GM19023 (cell line): ENCODE data around the gene OLFML3.

Experiments used
- ATAC-seq: cut with Tn5 transposase; IDR thresholded peaks from one replicate; pipeline ENCODE4 v1.9.1; 2021; ENCODE audit warnings: mild to moderate bottlenecking, moderate library complexity; ENCODE audit not compliant: unreplicated experiment

Gene OLFML3

GRCh38 chr1:113978863-113979702 is at the start of gene OLFML3:
Gene OLFML3, plus strand, starts transcription at chr1:113979474. Its CDS starts 43 bp downstream, at chr1:113979517.
- no peak for ATAC-seq

DNA sequence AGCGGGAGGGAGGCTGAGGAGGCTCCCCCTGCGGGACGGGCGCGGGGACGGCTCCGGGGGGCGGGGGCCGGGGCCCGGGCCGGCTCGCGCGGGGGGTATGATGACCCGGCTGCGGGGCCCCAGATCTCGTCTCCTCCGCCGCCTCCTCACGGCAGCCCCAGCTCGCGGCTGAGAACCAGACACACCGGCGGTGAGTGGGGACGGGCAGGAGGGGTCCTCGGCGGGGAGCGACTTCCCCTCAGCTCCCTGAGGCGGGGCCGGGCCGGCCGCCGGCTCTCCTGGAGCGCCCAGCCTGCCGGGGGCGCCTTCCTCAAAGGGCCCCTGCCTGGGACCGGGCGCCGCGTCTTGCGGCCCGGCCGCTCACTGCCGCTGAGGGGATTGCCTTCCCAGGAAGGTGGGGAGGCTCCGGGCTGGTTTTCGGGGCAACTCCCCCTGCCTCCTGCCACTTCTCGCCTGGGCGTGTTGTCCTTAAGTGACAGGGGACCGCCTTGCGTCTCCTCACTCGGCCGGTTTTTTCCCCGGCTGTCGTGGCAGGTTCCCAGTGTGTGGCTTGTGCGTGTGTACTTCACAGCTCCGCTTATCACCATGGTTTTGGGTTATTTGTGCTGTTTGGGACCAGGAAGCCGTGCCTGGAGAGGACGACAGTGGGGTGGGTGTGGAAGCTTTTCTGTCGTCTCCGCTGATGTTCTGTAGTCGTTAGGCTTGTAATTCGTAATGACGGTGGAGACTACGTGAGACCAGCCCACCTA is 49.4 kb upstream of the OLFML3 start:
- peak; percentile 39 for ATAC-seq

DNA sequence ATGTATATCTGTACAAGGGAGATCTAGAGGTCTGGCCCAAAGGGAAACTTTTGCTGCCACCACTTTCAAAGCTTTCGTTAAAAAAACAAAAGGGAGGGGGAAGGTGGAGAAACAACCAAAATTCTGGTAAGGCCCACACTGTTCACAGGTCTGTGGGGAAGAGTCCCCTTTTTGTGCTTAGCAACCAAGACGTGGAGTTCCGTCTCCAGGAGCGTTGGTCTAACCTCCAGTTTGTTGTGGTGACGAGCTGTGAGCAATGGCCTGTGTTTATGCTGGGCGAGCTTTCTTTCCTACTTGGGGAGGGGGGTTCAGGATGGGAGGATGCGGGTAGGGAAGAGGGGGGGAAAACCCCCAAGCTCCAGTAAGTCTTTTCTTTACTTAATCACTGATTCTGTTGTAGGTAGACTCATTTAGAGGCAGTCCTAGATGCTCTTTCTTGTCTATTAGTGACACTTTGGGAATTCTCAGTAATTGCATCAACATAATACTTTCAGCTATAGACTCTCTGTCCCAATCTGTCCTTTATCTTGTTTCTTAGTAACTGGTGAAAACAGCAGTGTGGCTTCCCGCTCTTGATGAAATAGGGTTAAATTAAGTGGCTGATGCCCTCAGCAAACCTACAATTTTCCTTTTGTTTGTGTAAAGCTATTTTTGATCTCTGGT is 48.6 kb upstream of the OLFML3 start:
- peak; percentile 28 for ATAC-seq

DNA sequence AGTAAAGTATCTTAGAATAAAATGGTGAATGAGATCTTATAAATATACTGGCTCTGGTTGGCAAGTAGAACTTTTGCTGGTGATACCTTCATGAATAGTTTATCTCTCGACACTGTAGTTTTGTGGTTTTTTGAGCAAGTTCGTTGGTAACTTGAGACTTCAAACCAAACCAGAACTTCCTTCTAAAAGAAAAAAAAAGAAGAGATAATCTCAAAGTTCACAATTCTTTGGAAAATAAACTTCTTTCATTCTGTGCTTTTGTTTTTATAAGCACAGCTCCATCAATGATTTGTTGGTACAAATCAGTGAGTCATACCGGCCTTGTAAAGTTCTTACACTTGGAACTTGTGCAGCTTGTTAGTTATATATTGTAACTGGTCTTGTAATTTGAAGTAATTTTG is 47.8 kb upstream of the OLFML3 start:
- no peak for ATAC-seq

DNA sequence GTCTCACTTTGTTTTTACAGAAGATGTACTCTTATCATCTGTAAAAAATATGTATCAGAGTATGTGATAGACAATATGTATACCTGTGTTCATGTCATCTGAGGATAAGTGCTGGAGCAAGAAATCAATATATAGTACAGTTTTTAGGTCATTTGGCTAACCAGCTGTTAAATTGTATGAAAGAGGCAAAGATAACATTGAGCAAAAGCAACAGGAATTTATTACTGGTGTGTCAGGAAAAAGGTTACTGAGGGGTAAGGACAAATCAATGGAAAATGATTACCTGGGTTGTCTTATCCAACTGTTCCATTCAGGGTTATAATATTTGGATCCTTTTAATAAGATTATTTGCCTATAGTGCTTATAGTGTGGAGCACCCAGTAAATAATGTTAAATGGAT is 45.3 kb upstream of the OLFML3 start:
- ATAC-seq, result no peak

- no peak for ATAC-seq
Observed at GRCh38 chr1:113934511-113935055, 44.7 kb upstream of the OLFML3 start.

GRCh38 chr1:113935176-113935575 is 44.1 kb upstream of the OLFML3 start:
- ATAC-seq, result no peak

DNA sequence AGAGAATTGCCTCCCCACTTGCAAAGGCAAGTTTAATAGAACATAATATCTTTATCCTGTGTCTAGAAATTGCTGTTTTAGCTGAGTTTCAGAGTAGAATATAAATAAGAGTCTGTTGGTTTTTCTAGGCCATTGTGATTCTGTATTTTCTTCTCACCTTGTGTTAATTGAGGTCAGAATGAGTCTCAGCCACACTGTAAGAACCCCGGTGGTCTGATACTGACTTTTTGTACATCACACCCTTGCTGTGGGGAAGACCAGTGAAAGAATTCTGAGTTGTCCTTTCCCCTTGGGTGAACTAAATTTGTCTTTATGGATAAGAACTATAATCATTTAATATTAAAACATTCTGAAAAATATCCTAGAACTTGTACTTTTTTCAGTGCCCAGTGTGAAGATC is 43.3 kb upstream of the OLFML3 start:
- no peak for ATAC-seq

GRCh38 chr1:113937146-113937545 is 42.1 kb upstream of the OLFML3 start:
- no peak for ATAC-seq

- ATAC-seq, result no peak
Observed at GRCh38 chr1:113938192-113938591, 41.1 kb upstream of the OLFML3 start.

GRCh38 chr1:113940365-113941244 is 38.7 kb upstream of the OLFML3 start:
- ATAC-seq, result peak; percentile 86

- no peak for ATAC-seq
Observed at GRCh38 chr1:113941245-113941559, 38.1 kb upstream of the OLFML3 start.

GRCh38 chr1:113942527-113942926 is 36.7 kb upstream of the OLFML3 start:
- ATAC-seq, result no peak

DNA sequence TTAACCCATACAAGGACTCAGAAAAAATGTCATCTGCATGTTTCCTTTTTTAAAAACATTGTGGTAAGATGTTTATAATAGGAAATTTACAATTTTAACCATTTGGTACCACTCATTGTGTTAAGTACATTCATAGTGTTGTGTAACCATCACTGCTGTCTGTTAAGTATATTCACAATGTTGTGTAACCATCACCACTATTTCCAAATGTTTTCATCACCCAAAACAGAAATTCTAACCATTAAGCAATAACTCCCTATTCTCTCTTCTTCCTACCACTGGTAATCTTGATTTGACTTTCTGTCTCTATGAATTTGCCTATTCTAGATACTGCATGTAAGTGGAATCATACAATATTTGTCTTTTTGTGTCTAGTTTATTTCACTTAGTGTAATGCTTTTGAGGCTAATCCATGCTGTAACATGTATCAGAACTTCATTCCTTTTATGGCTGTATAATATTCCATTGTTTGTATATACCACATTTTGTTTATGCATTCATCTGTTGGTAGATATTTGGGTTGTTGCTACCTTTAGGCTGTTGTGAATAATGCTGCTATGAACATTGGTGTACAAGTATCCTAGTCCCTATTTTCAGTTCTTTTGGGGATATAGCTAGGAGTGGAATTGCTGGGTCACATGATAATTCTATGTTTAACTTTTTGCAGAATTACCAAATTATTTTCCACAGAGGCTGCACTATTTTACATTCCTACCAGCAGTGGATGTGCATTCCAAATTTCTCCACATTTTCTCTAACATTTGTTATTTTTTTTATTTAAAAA is 36.1 kb upstream of the OLFML3 start:
- no peak for ATAC-seq

GRCh38 chr1:113945329-113945728 is 33.9 kb upstream of the OLFML3 start:
- ATAC-seq, result no peak

GRCh38 chr1:113946112-113946511 is 33.2 kb upstream of the OLFML3 start:
- ATAC-seq, result no peak

GRCh38 chr1:113946678-113947387 is 32.4 kb upstream of the OLFML3 start:
- ATAC-seq, result no peak

- ATAC-seq, result no peak
Observed at GRCh38 chr1:113947388-113948107, 31.7 kb upstream of the OLFML3 start.
